ENCODE data around the gene RAB29.
"Not testable (repeated sequence)": the region's sequence is repeated elsewhere in the genome, so short reads cannot be mapped to it uniquely, and the experiment has no call there.

Gene RAB29

DNA sequence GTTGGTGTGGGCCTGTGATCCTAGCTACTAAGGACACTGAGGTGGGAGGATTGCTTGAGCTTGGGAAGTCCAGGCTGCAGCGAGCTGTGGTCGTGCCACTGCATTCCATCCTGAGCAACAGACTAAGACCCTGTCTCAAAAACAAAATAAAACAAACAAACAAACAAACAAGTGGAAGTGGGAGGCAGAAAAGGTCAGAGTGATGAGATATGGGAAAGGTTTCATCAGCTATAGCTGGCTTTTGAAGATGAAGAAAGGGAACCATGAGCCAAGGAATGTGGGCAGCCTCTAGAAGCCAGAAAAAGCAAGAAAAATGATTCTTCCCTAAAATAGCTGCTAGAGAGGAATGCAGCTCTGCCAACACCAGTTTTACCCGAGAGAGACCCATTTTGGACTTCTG is 14.7 kb downstream of the RAB29 start:
- no peak for DNase-seq

DNA sequence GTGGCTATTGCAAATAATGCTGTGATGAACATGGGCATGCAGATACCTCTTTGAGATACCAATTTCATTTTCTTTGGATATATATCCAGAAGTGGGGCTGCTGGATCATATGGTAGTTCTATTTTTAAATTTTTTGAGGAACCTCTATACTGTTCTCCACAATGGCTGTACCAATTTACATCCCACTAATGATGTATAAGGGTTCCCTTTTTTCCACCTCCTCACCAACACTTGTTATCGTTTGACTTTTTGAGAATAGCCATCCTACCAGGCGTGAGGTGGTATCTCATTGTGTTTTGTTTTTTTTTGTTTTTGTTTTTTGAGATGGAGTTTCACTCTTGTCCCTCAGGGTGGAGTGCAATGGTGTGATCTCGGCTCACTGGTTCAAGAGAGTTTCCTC is 18.7 kb downstream of the RAB29 start:
- no peak for DNase-seq

DNA sequence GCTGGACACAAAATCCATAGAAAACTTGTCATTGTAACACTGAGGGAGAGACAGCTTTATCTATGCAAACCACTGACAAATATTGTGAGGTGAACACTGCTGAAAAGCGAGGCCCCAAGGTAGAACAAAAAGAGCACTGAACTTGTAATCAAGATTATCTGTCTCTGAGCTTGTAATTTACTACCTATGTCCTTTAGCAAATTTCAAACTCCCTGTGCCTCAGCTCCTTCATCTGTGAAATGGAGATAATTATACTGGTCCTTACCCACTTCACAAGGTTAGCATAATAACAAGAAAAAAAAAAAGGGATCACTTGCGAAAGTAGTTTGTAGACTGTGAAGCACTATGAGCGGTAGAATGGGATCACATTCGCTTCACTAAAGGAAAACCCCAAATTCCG is 20.4 kb downstream of the RAB29 start:
- DNase-seq, result no peak

DNA sequence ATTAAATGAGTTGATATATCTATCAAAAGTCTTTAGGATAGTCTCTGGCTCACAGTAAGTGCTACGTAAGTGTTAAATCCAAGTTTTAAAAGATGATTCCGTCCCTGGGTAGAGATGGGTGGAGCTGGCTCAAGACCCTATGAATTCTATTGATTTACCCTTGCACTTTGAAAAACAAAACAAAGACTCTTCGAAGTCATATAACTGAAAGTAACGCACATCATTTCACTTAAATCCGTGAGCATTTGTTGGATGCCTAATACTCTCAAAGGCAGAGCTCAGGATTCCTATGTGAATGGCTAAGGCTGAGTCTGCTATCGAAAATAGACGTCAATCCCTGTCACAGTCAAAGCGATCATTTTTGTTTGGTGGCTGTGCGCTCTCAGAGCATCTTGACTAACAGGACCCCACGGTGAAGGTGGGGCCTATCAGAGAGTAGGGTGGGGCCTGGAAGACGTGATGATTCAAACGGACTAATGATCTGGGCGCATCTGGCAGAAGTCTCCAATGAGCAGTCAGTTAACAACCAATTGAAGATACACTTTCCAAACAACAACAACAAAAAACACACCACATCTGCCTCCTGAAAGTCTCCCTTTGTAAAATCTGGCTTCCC is 24.1 kb downstream of the RAB29 start:
- no peak for DNase-seq

DNA sequence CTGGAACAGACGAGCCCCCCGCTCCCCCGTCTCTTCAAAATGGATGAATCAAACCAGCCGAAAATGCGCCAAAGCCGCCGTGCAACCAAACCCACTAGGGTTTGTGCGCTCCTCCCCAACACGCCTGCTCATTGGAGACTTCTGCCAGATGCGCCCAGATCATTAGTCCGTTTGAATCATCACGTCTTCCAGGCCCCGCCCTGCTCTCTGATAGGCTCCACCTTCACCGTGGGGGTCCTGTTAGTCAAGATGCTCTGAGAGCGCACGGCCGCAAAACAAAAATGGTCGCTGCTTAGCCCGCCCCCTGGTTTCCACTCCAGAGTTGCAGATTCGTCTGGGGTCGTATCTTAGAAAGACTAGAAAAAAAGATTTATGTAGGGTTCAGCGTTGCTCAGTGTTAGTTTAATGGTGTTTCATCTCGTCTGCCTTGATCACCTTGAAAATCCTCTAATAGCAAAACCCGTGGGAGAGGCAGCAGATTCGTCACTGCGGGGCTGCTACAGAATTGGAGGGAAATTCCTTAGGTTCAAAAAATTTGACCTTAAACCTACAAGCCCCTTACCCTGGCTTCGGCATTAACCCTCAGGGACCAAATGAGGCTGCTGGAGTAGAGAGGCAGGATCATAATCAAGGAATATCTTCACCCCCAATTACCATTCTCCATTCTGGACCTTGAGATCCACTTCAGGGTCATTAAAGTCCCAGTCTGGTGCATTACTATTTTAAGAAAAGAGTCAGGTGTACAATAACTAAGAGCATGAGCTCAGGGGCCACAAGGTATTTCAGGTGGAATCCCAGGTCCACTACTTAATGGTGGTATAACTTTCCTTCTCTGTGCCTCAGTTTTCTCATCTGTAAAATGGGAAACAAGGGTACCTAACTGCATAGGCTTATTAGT is 24.9 kb downstream of the RAB29 start, which contains the start of gene NUCKS1:
Gene NUCKS1 (minus strand): TSS at position 45 of the 898 bp plus-strand sequence. CDS start 209 bp downstream, outside the sequence.
- DNase-seq, result peak; percentile 89

DNA sequence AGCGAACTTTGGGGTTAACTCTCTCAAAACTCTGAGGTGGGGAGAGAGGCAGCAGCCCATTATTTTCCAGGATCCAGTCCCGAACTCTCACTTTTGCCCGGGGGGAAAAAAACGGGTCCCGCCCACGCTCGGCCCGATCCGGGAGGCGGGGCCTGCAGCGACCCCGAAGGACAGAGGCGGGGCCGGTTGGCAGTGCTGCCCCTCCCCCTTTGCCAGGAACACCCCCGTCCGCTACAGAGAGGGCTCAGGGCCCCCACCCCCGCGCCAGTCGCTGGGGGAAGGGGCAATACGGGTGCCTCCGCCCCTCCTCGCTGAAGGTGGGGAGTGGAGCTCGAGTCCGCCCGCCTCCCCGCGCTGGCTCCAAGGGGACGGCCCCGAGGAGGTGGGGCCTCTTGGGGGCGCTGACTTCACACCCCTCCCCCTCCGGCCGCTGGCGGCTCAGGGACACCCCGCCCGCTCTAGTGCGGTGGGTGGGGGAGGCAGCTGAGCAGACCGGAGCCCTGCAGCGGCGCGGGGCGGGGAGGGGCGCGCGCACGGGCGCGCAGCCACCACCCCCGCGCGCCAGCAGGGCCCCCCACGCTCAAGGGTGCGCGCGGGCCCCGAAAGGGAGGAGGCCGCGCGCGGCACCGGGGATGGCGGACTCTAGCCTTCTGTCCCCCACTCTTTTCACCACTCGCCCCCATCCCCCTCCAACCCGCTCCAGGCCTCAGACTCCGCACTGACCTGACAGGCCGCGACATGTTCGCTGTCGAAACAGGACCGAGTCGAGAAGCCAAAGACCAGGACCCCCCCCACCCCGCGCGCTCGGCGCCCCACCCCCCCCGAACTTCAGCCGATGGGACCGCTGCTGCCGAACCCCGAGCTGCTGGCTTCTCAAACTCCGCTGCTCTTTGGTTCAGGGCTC is 25.8 kb downstream of the RAB29 start:
- DNase-seq, result peak; percentile 96

DNA sequence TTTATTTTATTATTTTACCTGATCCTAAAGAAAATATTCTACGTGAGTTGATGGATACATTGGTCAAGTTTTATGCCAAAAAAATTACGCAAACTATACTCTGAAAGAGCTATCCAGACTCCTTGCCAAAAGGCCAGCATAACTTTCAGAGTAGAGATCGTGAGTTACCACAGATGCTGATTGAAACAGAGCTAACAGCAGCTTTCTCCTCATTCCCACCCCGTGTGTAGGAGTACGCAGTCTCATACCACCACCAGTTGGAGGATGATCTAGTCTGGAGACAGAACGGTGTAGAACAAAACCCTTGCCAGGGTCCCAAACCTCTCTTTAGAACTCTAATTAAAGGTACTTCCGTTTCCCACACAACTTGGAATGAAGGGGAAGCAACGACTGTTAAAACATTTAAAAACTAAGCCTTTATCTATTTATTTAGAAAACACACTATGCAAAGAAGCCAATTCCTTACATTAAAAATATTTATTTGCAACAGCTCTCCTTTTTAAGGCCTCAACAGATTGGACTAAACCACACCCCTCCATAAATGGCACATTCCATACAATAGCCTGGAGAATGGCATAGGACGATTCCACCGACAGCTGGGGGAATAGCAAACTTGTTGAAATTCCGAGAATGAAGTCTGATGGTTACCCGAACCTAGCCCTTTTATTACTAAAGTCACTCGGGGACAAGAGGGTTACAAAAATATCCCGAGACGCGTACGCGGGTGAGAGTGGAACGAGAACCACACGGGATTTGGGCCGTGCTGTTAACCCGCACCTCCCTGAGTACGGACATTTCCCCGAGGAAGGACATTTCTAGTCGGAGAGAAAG is 26.7 kb downstream of the RAB29 start:
- DNase-seq, result no peak

DNA sequence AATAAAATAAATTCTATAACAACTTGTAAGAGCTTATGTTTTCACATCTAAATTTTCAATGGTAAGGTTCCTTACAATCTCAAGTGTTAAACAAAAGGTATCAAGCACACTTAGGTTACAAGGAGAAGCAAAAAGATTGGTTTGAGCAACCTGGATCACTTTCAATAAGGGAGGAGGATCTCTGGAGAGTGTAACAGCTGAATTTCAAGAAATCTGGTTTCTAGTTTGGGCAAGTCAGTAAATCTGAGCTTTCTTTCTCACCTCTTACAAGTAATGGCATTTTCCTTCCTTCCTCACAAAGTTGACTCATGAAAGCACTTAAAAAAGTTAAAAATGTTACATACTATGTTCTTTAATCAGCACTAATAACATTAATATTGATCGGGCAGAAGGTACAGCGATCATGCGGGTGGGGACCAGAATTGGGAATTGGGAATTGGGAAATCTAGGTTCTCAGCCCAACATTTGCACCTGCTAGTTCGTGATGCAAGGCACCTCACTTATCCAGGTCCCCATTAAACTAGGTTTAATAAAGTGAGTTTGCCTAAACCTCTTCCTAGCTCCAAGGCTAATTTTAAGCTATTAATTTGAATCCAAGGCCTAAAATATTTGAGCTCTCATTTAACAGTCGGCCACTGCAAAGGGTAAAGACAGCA is 28.4 kb downstream of the RAB29 start:
- no peak for DNase-seq

DNA sequence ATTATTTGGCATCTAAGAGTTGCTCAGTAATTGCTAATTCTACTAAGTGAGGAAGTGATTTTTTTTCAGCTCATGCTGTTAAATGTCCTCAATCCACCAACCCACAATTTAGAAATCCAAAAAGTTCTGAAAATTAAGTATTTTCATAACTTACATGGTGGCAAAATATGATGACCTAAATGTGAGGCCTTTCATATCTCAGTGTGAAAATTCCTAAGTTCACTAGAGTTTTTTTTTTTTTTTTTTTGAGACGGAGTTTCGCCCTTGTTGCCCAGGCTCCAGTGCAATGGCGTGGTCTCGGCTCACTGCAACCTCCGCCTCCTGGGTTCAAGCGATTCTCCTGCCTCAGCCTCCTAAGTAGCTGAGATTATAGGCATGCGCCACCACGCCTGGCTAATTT is 30.9 kb downstream of the RAB29 start:
- no peak for DNase-seq

DNA sequence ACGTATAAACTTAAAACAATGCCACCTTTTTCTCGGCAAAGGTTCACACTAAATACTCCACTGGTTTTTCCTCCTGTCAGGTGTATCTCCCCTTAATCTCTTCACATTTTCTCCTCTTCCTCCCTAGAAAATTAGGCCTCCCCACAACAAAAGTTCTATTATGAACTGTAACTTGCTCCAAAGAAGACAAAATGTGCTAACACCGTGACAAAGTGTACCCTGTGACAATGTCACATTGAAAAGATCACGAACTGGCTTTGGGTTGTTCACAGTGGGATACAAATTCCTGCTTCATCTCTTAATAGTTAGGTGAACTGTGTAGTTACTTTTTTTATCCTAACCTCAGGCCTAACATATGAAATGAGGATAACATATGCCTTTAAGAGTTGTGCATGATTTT is 31.3 kb downstream of the RAB29 start:
- DNase-seq, result no peak

DNA sequence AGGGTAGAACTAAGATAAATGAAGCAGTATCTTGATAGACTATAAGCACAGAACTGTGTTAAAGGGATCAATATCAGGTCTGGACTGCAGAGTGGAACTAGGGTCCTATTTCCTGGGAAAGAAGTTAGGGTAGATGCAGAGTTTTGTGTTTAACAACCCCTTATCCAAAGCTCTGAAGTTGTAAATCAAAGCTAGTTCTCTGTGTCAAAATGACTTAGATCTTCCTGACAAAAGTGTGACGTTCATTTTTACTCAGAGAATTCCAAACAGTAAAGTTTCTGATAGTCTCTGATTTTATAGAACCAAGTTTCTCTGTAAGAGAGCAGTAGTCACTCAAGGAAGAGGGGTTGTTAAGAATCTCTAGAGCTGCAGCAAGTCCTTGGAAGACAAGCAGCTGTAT is 33.6 kb downstream of the RAB29 start:
- no peak for DNase-seq

DNA sequence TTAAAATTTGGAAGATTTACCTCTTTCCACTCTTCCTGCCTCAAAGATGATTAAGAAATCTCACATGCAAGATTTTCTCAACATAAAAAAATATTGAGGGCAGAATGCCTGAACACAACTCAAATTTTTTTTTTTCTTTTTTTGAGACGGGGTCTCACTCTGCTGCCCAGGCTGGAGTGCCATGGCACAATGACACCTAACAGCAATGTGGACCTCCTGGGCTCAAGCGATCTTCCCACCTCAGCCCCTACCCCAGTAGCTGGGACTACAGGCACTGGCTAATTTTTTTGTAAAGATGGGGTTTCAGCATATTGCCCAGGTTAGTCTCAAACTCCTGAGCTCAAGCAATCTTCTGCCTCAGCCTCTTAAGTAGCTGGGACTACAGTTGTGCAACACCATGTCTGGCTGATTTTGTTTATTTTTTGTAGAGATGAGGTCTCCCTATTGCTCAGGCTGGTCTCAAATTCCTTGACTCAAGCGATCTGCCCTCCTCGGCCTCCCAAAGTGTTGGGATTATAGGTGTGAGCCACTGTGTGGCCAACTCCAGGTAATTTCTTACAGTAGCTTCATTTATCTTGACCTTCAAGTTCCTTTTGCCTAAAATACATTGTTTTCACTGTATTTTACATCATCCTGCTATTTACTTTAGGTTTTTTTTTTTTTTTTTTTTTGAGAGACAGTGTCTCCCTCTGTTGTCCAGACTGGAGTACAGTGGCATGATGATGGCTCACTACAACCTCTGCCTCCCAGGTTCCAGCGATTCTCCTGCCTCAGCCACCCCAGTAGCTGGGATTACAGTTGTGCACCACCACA is 35.7 kb downstream of the RAB29 start:
- no peak for DNase-seq

DNA sequence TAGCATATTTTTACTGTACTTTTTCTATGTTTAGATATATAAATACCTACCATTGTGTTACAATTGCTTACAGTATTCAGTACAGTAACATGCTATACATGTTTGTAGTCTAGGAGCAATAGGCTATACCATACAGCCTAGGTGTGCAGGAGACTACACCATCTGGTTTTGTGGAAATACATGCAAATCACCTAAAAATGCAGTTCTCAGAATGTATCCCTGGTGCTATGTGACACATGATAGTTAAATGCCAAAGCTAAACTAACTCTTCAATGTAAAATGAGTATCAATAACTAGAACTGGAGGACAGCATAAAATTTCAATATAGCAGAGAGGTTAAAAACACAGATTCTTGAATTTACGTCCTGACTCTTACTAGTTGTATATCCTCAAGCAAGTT is 40.1 kb downstream of the RAB29 start:
- DNase-seq, result no peak

DNA sequence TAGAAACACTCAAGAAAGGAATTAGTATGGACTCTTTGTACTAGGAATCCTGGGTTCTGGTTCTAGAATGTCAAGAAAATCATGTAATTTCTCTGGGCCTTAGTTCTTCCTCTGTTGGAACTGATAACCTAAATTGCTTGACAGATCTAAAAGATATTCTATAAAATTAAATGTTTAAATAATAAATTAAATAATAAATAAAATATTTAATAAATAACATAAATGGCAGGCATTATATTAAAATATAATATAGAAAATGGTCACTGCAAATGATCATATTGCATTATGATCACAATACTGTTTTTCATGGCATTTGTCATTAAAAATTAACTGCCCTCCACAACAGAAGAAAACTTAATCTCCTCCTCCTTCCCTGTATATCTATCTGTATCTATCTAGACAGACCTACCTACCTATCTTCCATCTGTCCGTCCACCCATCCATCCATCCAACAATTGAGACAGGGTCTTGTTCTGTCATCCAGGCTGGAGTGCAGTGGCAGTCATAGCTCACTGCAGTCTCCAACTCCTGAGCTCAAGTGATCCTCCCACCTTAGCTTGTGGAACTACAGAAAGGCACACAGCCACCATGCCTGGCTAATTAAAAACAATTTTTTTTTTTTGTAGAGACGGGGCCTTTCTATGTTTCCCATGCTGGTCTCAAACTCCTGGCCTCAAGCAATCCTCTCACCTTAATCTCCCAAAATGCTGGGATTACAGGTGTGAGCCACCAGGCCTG is 41.7 kb downstream of the RAB29 start:
- no peak for DNase-seq

DNA sequence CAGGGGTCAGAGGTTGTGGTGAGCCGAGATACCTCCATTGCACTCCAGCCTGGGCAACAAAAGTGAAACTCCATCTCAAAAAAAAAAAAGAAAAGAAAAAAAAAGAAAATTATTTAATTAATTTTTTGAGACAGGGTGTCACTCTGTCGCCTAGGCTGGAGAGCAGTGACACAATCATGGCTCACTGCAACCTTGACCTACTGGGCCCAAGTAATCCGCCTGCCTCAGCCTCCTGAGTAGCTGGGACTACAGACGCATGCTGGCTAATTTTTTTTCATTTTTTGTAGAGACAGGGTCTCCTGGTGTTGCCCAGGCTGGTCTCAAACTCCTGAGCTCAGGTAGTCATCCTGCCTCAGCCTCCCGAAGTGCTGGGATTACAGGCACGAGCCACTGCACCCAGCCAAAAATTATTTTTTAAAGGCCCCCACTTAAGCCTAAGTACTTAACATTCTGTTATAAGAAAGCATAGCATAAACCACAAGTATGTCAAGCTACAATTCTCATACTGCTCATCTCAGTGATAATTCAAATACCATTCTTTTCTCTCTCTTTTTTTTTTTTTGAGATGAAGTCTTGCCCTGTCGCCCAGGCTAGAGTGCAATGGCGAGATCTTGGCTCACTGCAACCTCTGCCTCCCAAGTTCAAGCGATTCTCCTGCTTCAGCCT is 45.2 kb downstream of the RAB29 start:
- no peak for DNase-seq

DNA sequence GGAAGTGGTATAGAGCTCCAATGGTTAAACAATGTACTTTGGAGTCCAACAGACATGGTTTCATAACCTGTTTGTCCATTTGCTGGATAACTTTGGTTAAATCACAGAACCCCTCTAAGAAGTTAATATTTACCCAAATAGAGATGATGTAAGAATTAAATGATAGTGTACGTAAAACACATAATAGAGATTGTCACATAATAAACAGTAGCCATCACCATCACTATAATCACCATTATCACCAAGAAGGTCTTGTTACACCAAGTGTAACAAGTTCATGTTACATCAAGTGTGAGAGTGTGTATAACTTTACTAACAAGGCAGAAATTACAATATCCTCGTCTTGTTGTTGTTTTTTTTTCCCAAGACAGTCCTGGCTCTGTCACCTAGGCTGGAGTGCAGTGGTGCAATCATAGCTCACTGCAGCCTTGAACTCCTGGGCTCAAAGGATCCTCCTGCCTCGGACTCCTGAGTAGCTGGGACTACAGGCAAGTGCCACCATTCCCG is 48.6 kb downstream of the RAB29 start:
- DNase-seq, result no peak

DNA sequence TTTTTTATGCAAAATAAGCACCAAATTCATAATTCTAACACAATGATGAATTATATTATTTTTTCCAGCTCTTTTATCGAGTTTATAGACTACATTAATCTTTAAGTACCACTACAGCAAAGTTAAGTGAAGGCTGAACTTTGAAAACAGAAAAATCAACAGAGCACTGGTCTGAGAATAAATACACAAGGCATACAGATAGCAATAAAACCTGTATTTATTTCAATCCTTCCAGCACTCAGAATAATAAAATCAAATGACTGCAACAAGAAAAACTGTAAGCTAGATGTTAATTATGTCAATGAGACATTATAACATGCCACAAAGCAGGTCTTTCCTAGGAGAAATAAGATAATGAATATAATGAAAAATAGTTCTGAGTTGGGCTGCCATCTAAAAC is 49.8 kb downstream of the RAB29 start:
- DNase-seq, result no peak

DNA sequence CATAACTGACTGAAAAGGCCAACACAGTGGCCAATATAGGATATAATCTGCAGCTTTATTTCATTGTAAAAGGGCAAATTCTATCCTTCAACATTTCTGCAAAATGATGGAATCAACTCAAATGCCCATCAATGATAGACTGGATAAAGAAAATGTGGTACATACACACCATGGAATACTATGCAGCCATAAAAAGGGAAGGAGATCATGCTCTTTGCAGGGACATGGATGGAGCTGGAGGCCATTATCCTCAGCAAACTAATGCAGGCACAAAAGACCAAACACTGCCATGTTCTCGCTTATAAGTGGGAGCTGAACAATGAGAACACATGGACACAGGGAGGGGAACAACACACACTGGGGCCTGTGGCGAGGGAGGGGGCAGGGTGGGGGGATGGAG is 54.5 kb downstream of the RAB29 start:
- DNase-seq, result not testable (repeated sequence)

DNA sequence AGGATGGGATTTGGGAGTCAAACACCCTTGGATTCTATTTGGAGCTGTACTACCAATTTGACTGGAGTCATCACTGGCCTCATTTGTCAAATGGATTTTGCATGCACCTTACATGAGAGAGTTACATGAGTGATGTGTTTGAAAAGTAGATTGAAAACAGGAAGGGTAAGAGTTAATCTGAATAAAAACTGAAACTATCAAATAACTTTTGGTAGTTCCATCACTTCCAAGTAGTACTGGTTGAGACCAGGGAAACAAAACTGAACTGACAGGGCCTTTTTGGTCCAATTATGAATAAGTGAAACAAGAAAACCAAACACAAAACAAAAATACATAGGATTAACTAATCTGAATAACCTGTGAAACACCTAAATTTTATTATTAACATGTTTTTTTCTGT is 55.5 kb downstream of the RAB29 start:
- no peak for DNase-seq
